Testis (tissue), 3 donors: ENCODE measurements around the gene C1QTNF4. TPM values are rescaled to one million over a fixed set of nuclear protein-coding genes. Genes with fewer than 3 reads are reported as not detected.

ENCODE experiments used
- DNase-seq: peaks from one replicate; pipeline ENCODE4 v3.0.0-alpha.2; 2019
- H3K27ac ChIP-seq, 2 donors: fragments of 200-600 bp; sonication (generic); one replicate each; pipeline ENCODE4 v1.5.1; 2019
- H3K27me3 ChIP-seq: fragments of 200-600 bp; sonication (generic); one replicate; pipeline ENCODE4 v1.5.1; 2019
- H3K36me3 ChIP-seq: fragments of 200-600 bp; sonication (generic); one replicate; pipeline ENCODE4 v1.5.1; 2017; ENCODE audit warnings: low read depth; ENCODE audit errors: missing control alignments
- H3K4me1 ChIP-seq: fragments of 200-600 bp; sonication (generic); one replicate; pipeline ENCODE4 v1.5.1; 2019
- H3K4me3 ChIP-seq, 2 donors: fragments of 200-600 bp; sonication (generic); one replicate each; pipeline ENCODE4 v1.5.1; 2017 to 2019
- H3K9me3 ChIP-seq: fragments of 200-600 bp; sonication (generic); one replicate; pipeline ENCODE4 v1.5.1; 2017
- CTCF ChIP-seq, 3 experiments: fragments of 450-650 bp in 2 of 3; fragments of 200-600 bp in 1 of 3; sonication (generic) in 1 of 3; IDR thresholded peaks; one replicate each; pipeline ENCODE4 v1.5.1; 2016 to 2019; ENCODE audit warnings: antibody characterized with exemption in 3 of 3, mild to moderate bottlenecking in 2 of 3, moderate library complexity in 1 of 3
- POLR2A ChIP-seq: fragments of 450-650 bp; IDR thresholded peaks from one replicate; pipeline ENCODE4 v1.6.1; 2017; ENCODE audit warnings: antibody characterized with exemption, mild to moderate bottlenecking, moderate library complexity
- WGBS, 2 donors: methylation state at CpG; one replicate each; pipeline ENCODE4 v1.1.5; 2018; 5-methylcytosine and 5-hydroxymethylcytosine counted together
- intact Hi-C: fragments of 100-400 bp; cut with DNase I; formaldehyde crosslinking; loops from one replicate; pipeline ENCODE4 v1.15.1; 2023; ENCODE audit warnings: low total_unique reads
- polyA plus RNA-seq: library from polyadenylated mRNA; stranded (reverse); fragments of 350-450 nt; fragmentation: Illumina TruSeq; extraction: RNeasy Lipid Tissue Mini Kit (QIAGEN cat#74804); gene quantifications from one replicate; pipeline ENCODE4 v1.2.3, GENCODE V29; 2014; ENCODE audit warnings: low read depth, low replicate concordance; ENCODE audit not compliant: insufficient read depth
- total RNA-seq, 2 donors: library from RNA; depleted of rRNA; stranded (reverse); fragments of >200 nt; gene quantifications; one replicate each; pipeline ENCODE4 v1.2.3, GENCODE V29; 2016

C1QTNF4 gene
- total and polyA plus RNA-seq, 3 donors from 2014 or later, result 2.6 to 25.1 (median 15.4) TPM

- WGBS, 2 donors, result 74 to 78% methylated on average over 5 to 7 of the region's 7 CpGs
- H3K36me3 ChIP-seq, result no peaks in the 10 kb centered on the region
- peaks cover 4% of the 10 kb centered on the region for H3K4me1 ChIP-seq
- H3K27me3 ChIP-seq, result no peaks in the 10 kb centered on the region
- intact Hi-C loops, result no loop called here
- H3K4me3 ChIP-seq, result no peak overlapping the region
- no peaks in the 10 kb centered on the region for H3K9me3 ChIP-seq
- TF ChIP-seq CTCF (IDR thresholded peaks at IDR 0.05), result no peak
- no peak for TF ChIP-seq POLR2A
- DNase-seq, result no peak
- H3K27ac ChIP-seq, result no peak overlapping the region
Observed at GRCh38 chr11:47595029-47595428, 818 bp upstream of the C1QTNF4 start.

GRCh38 chr11:47593492-47593933, 698 bp downstream of the C1QTNF4 start:
- H3K9me3 ChIP-seq, result no peaks in the 10 kb centered on the region
- peaks cover 4% of the 10 kb centered on the region for H3K4me1 ChIP-seq
- no peak overlapping the region for H3K4me3 ChIP-seq
- 19 to 36% methylated on average over 4 to 6 of the region's 6 CpGs for WGBS, 2 donors
- no peaks in the 10 kb centered on the region for H3K36me3 ChIP-seq
- DNase-seq, result no peak
- no peak overlapping the region for H3K27ac ChIP-seq
- H3K27me3 ChIP-seq, result no peaks in the 10 kb centered on the region
- no peak for TF ChIP-seq CTCF (IDR thresholded peaks at IDR 0.05)
- intact Hi-C loops, result no loop called here

GRCh38 chr11:47592970-47593369, 1.2 kb downstream of the C1QTNF4 start:
- intact Hi-C loops, result no loop called here
- H3K9me3 ChIP-seq, result no peaks in the 10 kb centered on the region
- H3K4me1 ChIP-seq, result peaks cover 4% of the 10 kb centered on the region
- no peaks in the 10 kb centered on the region for H3K36me3 ChIP-seq
- no peaks in the 10 kb centered on the region for H3K27me3 ChIP-seq
- TF ChIP-seq POLR2A (no peak), CTCF (IDR thresholded peaks at IDR 0.05) (no peak)
- DNase-seq, result no peak
- WGBS, 2 donors, result 65 to 72% methylated on average over 2 of the region's 2 CpGs
- H3K27ac ChIP-seq, result no peak overlapping the region
- H3K4me3 ChIP-seq, result no peak overlapping the region

GRCh38 chr11:47592251-47592650, 2.0 kb downstream of the C1QTNF4 start:
- Histone ChIP-seq H3K4me1 (peaks cover 4% of the 10 kb centered on the region), H3K4me3 (no peak overlapping the region), H3K27ac (no peak overlapping the region), H3K27me3 (no peaks in the 10 kb centered on the region), H3K36me3 (no peaks in the 10 kb centered on the region), H3K9me3 (no peaks in the 10 kb centered on the region)
- TF ChIP-seq POLR2A, result no peak
- TF ChIP-seq CTCF (IDR thresholded peaks at IDR 0.05), result no peak
- 80 to 86% methylated on average over 2 to 4 of the region's 4 CpGs for WGBS, 2 donors
- DNase-seq, result no peak
- intact Hi-C loops, result no loop called here

GRCh38 chr11:47591764-47592163, 2.4 kb downstream of the C1QTNF4 start:
- DNase-seq, result no peak
- Histone ChIP-seq H3K27me3 (no peaks in the 10 kb centered on the region), H3K9me3 (no peaks in the 10 kb centered on the region), H3K36me3 (no peaks in the 10 kb centered on the region), H3K4me1 (peaks cover 4% of the 10 kb centered on the region), H3K27ac (no peak overlapping the region), H3K4me3 (no peak overlapping the region)
- WGBS, 2 donors, result 62 to 69% methylated on average over 7 of the region's 7 CpGs
- no peak for TF ChIP-seq CTCF (IDR thresholded peaks at IDR 0.05)
- no peak for TF ChIP-seq POLR2A
- intact Hi-C loops, result no loop called here
